GM19035 (cell line): ENCODE measurements around the gene CCBE1.

ENCODE experiments used
- ATAC-seq: cut with Tn5 transposase; IDR thresholded peaks from one replicate; pipeline ENCODE4 v1.9.1; 2021; ENCODE audit not compliant: unreplicated experiment

CCBE1 gene

GRCh38 chr18:59621027-59621426 lies 76.2 kb downstream of the CCBE1 start:
- ATAC-seq = no peak

- ATAC-seq = no peak
Observed at GRCh38 chr18:59620381-59620780, 76.8 kb downstream of the CCBE1 start.

GRCh38 chr18:59619816-59620215 lies 77.4 kb downstream of the CCBE1 start:
- ATAC-seq = no peak

- no peak for ATAC-seq
Observed at GRCh38 chr18:59617468-59617932, 79.7 kb downstream of the CCBE1 start.

GRCh38 chr18:59616501-59616900 lies 80.7 kb downstream of the CCBE1 start:
- no peak for ATAC-seq

- ATAC-seq = no peak
Observed at GRCh38 chr18:59613903-59614302, 83.3 kb downstream of the CCBE1 start.

- no peak for ATAC-seq
Observed at GRCh38 chr18:59612381-59612780, 84.8 kb downstream of the CCBE1 start.

- no peak for ATAC-seq
Observed at GRCh38 chr18:59610546-59611140, 86.6 kb downstream of the CCBE1 start.

- ATAC-seq = no peak
Observed at GRCh38 chr18:59609654-59610053, 87.6 kb downstream of the CCBE1 start.

GRCh38 chr18:59607471-59607870 lies 89.8 kb downstream of the CCBE1 start:
- no peak for ATAC-seq

GRCh38 chr18:59607078-59607379 lies 90.2 kb downstream of the CCBE1 start:
- no peak for ATAC-seq

- no peak for ATAC-seq
Observed at GRCh38 chr18:59606193-59607077, 90.8 kb downstream of the CCBE1 start.

GRCh38 chr18:59605633-59606192 lies 91.5 kb downstream of the CCBE1 start:
- no peak for ATAC-seq

- no peak for ATAC-seq
Observed at GRCh38 chr18:59604877-59605276, 92.3 kb downstream of the CCBE1 start.

GRCh38 chr18:59597049-59597448 lies 100.2 kb downstream of the CCBE1 start:
- no peak for ATAC-seq

GRCh38 chr18:59593291-59593717 lies 103.9 kb downstream of the CCBE1 start:
- ATAC-seq = no peak

- ATAC-seq = no peak
Observed at GRCh38 chr18:59592624-59593023, 104.6 kb downstream of the CCBE1 start.

- ATAC-seq = no peak
Observed at GRCh38 chr18:59582395-59582794, 114.8 kb downstream of the CCBE1 start.

GRCh38 chr18:59579509-59579908 lies 117.7 kb downstream of the CCBE1 start:
- ATAC-seq = no peak

- no peak for ATAC-seq
Observed at GRCh38 chr18:59577386-59577655, 119.9 kb downstream of the CCBE1 start.

- no peak for ATAC-seq
Observed at GRCh38 chr18:59576541-59577385, 120.5 kb downstream of the CCBE1 start.

- no peak for ATAC-seq
Observed at GRCh38 chr18:59575995-59576394, 121.2 kb downstream of the CCBE1 start.
